Caco-2 (cell line): ENCODE results near the gene HIRA. TPM values are rescaled to one million over a fixed set of nuclear protein-coding genes. Genes with fewer than 3 reads are reported as not detected.
"Not testable (repeated sequence)": the region's sequence is repeated elsewhere in the genome, so short reads cannot be mapped to it uniquely, and the experiment has no call there.

Experiments
- BruUV-seq: library from RNA; stranded (reverse); fragments of 400-500 nt; replicated peaks from 2 replicates; lab custom pipeline; 2021; lab: Mats Ljungman, UMichigan
- CTCF ChIA-PET: fragments of 300-600 bp; sonication (Branson Sonifier 250); formaldehyde crosslinking; loops from one replicate; lab custom pipeline; 2022; ENCODE audit warnings: antibody characterized with exemption; lab: Charles Lee
- POLR2A ChIA-PET: fragments of 300-600 bp; sonication (Branson Sonifier 250); formaldehyde crosslinking; loops from one replicate; lab custom pipeline; 2022; ENCODE audit warnings: antibody characterized with exemption; lab: Charles Lee
- DNase-seq, 2 experiments: peaks; one replicate each; pipeline versions ENCODE4 v3.0.0 to v3.0.0-alpha.2; 2020 to 2022
- H3K27me3 ChIP-seq: replicated peaks from 2 replicates; pipeline ENCODE4 v1.6.0; 2011; ENCODE audit warnings: low read length; ENCODE audit not compliant: control insufficient read depth, insufficient read depth
- H3K36me3 ChIP-seq: 2 replicates; pipeline ENCODE4 v1.5.1; 2011; ENCODE audit warnings: low read length; ENCODE audit not compliant: control insufficient read depth, insufficient read depth
- H3K4me1 ChIP-seq: fragments of 250-450 bp; sonication (Bioruptor Pico); 2 replicates; pipeline ENCODE4 v1.5.1; 2020; ENCODE audit warnings: mild to moderate bottlenecking
- H3K4me3 ChIP-seq: 2 replicates; pipeline ENCODE4 v1.5.1; 2011; ENCODE audit warnings: low read depth, mild to moderate bottlenecking, control low read depth, low read length
- H3K9me3 ChIP-seq: fragments of 250-450 bp; sonication (Bioruptor Pico); 2 replicates; pipeline ENCODE4 v1.5.1; 2020; ENCODE audit warnings: mild to moderate bottlenecking, moderate library complexity
- H3K27ac Mint-ChIP-seq: one replicate; pipeline ENCODE4 v1.8.0; 2022; ENCODE audit warnings: mixed read lengths; ENCODE audit not compliant: unreplicated experiment
- H3K27me3 Mint-ChIP-seq: one replicate; pipeline ENCODE4 v1.8.0; 2022; ENCODE audit warnings: mixed read lengths; ENCODE audit not compliant: insufficient read depth, unreplicated experiment
- H3K36me3 Mint-ChIP-seq: one replicate; pipeline ENCODE4 v1.8.0; 2022; ENCODE audit warnings: mild to moderate bottlenecking, mixed read lengths; ENCODE audit not compliant: insufficient read depth, unreplicated experiment
- H3K4me1 Mint-ChIP-seq: one replicate; pipeline ENCODE4 v1.8.0; 2022; ENCODE audit warnings: low read depth, mixed read lengths; ENCODE audit not compliant: unreplicated experiment
- H3K4me3 Mint-ChIP-seq: one replicate; pipeline ENCODE4 v1.8.0; 2022; ENCODE audit warnings: mild to moderate bottlenecking, moderate library complexity, mixed read lengths; ENCODE audit not compliant: unreplicated experiment
- H3K9me3 Mint-ChIP-seq: one replicate; pipeline ENCODE4 v1.8.0; 2022; ENCODE audit warnings: mixed read lengths; ENCODE audit not compliant: unreplicated experiment
- intact Hi-C: fragments of 100-400 bp; cut with micrococcal nuclease; formaldehyde crosslinking; loops from one replicate; pipeline ENCODE4 v1.10.0; 2022; ENCODE audit not compliant: unreplicated experiment
- total RNA-seq: library from RNA; stranded (reverse); gene quantifications from 2 replicates; pipeline ENCODE4 v1.2.3, GENCODE V29; 2022
- TF ChIP-seq, protein P1 (sequence below), 2 experiments: fragments of 200-600 bp in 1 of 2; IDR thresholded peaks; 1 replicate in 1 of 2; 2 replicates in 1 of 2; pipeline versions ENCODE4 v1.5.1 to v1.8.0; 2011 to 2022; ENCODE audit warnings: antibody characterized with exemption in 1 of 2, control low read depth in 1 of 2, inconsistent platforms in 1 of 2, low read depth in 1 of 2, low read length in 1 of 2, mild to moderate bottlenecking in 1 of 2, moderate library complexity in 1 of 2; ENCODE audit not compliant: insufficient read depth in 1 of 2, severe bottlenecking in 1 of 2, unreplicated experiment in 1 of 2

Gene HIRA
- total RNA-seq, 1 experiment from 2014 or later = 60.1 TPM

DNA sequence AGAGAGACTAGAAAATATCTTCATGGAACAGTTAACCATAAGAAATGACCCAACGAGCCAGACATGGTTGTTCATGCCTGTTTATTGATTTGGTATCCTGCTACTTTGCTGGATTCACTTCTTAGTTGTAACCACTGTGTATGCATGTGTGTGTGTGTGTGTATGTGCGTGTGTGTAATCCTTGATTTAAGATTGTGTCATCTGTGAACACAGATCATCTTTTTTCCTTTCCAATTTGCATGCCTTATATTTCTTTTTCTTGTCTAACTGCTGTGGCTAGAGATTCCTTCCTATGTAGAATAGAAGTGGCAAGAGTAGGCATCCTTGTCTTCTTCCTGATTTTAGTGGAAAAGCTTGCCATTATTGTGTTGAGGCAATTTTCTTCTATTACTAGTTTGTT, 123.7 kb downstream of the HIRA start:
- H3K27ac Mint-ChIP-seq = no peak overlapping the region
- no peaks in the 10 kb centered on the region for H3K36me3 ChIP-seq
- no peak for DNase-seq
- TF ChIP-seq, protein P1, sequence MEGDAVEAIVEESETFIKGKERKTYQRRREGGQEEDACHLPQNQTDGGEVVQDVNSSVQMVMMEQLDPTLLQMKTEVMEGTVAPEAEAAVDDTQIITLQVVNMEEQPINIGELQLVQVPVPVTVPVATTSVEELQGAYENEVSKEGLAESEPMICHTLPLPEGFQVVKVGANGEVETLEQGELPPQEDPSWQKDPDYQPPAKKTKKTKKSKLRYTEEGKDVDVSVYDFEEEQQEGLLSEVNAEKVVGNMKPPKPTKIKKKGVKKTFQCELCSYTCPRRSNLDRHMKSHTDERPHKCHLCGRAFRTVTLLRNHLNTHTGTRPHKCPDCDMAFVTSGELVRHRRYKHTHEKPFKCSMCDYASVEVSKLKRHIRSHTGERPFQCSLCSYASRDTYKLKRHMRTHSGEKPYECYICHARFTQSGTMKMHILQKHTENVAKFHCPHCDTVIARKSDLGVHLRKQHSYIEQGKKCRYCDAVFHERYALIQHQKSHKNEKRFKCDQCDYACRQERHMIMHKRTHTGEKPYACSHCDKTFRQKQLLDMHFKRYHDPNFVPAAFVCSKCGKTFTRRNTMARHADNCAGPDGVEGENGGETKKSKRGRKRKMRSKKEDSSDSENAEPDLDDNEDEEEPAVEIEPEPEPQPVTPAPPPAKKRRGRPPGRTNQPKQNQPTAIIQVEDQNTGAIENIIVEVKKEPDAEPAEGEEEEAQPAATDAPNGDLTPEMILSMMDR (IDR thresholded peaks at IDR 0.05; ENCODE audit: insufficient read depth in 1 of 2, low read depth in 1 of 2, low read length in 1 of 2, severe bottlenecking in 1 of 2, unreplicated experiment in 1 of 2) = no peak
- no peaks in the 10 kb centered on the region for H3K9me3 Mint-ChIP-seq
- no peaks in the 10 kb centered on the region for H3K4me1 Mint-ChIP-seq
- no peaks in the 10 kb centered on the region for H3K27me3 ChIP-seq
- CTCF ChIA-PET = no interaction called here
- no peaks in the 10 kb centered on the region for H3K27me3 Mint-ChIP-seq
- no peaks in the 10 kb centered on the region for H3K36me3 Mint-ChIP-seq
- H3K4me3 Mint-ChIP-seq = no peak overlapping the region
- no peaks in the 10 kb centered on the region for H3K4me1 ChIP-seq
- BruUV-seq = no TSS peak
- H3K9me3 ChIP-seq = no peaks in the 10 kb centered on the region
- no peak overlapping the region for H3K4me3 ChIP-seq
- intact Hi-C loops = no loop called here
- POLR2A ChIA-PET = no interaction called here

DNA sequence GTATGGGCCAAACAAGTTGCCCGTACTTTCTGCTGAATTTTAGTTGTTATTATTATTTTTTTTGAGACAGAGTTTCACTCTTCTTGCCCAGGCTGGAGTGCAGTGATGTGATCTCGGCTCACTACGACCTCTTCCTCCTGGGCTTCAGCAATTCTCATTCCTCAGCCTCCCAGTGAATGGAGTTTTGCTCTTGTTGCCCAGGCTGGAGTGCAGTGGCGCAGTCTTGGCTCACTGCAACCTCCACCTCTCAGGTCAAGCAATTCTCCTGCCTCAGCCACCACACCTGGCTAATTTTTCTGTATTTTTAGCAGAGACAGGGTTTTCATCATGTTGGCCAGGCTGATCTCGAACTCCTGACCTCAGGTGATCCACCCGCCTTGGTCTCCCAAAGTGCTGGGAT, 125.0 kb downstream of the HIRA start:
- H3K4me1 ChIP-seq, H3K27me3 ChIP-seq, H3K4me1 Mint-ChIP-seq, H3K36me3 ChIP-seq, H3K9me3 ChIP-seq, DNase-seq, H3K27ac Mint-ChIP-seq, H3K4me3 Mint-ChIP-seq, POLR2A ChIA-PET, CTCF ChIA-PET, H3K27me3 Mint-ChIP-seq, intact Hi-C loops, H3K4me3 ChIP-seq, H3K36me3 Mint-ChIP-seq, H3K9me3 Mint-ChIP-seq, BruUV-seq: not testable (repeated sequence)

DNA sequence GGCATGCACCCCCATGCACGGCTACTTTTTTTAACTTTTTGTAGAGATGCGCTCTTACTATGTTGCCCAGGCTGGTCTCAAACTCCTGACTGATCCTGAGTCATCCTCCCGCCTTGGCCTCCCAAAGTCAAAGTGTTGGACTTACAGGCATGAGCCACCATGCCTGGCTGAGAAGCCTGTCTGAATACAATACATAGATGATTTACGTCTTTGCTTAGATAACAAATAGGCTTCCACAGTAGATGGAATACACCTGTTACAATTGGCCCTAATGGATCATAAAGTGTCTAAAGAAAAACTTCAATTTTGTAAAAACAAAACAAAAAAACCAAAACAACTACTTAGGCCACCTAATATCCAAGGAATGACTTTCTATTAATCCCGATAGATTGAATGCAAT, 127.0 kb downstream of the HIRA start:
- Mint-ChIP-seq H3K4me3 (no peak overlapping the region), H3K27me3 (no peaks in the 10 kb centered on the region), H3K9me3 (no peaks in the 10 kb centered on the region), H3K27ac (no peak overlapping the region), H3K36me3 (no peaks in the 10 kb centered on the region), H3K4me1 (no peaks in the 10 kb centered on the region)
- no peaks in the 10 kb centered on the region for H3K4me1 ChIP-seq
- 0 out of 2 replicates have a peak, but pooled peaks cover 2% of the 10 kb centered on the region for H3K9me3 ChIP-seq
- BruUV-seq = no TSS peak
- DNase-seq = no peak
- ChIA-PET POLR2A (no interaction called here), CTCF (no interaction called here)
- TF ChIP-seq, protein P1 (IDR thresholded peaks at IDR 0.05; ENCODE audit: insufficient read depth in 1 of 2, low read depth in 1 of 2, low read length in 1 of 2, severe bottlenecking in 1 of 2, unreplicated experiment in 1 of 2) = no peak
- intact Hi-C loops = no loop called here
- H3K4me3 ChIP-seq = no peak overlapping the region
- H3K36me3 ChIP-seq = no peaks in the 10 kb centered on the region
- no peaks in the 10 kb centered on the region for H3K27me3 ChIP-seq

DNA sequence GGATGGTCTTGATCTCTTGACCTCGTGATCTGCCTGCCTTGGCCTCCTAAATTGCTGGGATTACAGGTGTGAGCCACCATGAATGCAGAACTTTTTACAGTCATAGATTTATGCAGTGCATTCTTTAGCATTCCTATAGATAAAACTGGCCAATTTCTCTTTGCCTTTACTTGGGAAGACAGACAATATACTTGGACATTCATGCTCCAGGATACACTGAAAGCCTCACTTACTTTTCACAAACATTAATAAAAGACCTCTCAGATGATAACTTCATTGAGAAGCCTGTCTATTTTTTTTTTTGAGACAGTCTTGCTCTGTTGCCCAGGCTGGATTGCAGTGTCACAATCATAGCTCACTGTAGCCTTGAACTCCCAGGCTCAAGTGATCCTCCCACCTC, 127.7 kb downstream of the HIRA start:
- Histone ChIP-seq H3K27me3 (no peaks in the 10 kb centered on the region), H3K36me3 (no peaks in the 10 kb centered on the region), H3K9me3 (0 out of 2 replicates have a peak, but pooled peaks cover 2% of the 10 kb centered on the region), H3K4me3 (no peak overlapping the region), H3K4me1 (no peaks in the 10 kb centered on the region)
- intact Hi-C loops = no loop called here
- Mint-ChIP-seq H3K27ac (no peak overlapping the region), H3K4me3 (no peak overlapping the region), H3K27me3 (no peaks in the 10 kb centered on the region), H3K9me3 (no peaks in the 10 kb centered on the region), H3K4me1 (no peaks in the 10 kb centered on the region), H3K36me3 (no peaks in the 10 kb centered on the region)
- TF ChIP-seq, protein P1 (IDR thresholded peaks at IDR 0.05; ENCODE audit: insufficient read depth in 1 of 2, low read depth in 1 of 2, low read length in 1 of 2, severe bottlenecking in 1 of 2, unreplicated experiment in 1 of 2) = no peak
- POLR2A ChIA-PET = no interaction called here
- CTCF ChIA-PET = no interaction called here
- no TSS peak for BruUV-seq
- no peak for DNase-seq
